AG08395 (cell line): ENCODE results near the gene ARAF.
A peak's percentile ranks its signal among the peaks of the same experiment; 100 is the strongest.

Source experiments
- DNase-seq: peaks from one replicate; pipeline ENCODE4 v3.0.0; 2012; ENCODE audit warnings: mixed read lengths, low spot score

The ARAF gene

GRCh38 chrX:47564438-47565085 lies 3.6 kb downstream of the ARAF start:
- DNase-seq = no peak

DNA sequence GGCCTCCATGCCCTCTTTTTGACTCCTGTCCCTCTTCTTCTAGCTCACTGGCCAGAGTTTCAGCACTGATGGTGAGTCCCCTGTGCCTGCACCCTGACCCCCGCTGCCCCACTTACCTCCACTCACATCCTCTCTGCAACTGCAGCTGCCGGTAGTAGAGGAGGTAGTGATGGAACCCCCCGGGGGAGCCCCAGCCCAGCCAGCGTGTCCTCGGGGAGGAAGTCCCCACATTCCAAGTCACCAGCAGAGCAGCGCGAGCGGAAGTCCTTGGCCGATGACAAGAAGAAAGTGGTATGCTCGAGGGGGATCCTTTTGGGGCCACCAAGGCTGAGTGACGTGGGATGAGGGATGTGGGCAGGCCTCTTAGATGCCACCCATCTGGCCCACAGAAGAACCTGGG lies 5.8 kb downstream of the ARAF start:
- no peak for DNase-seq

DNA sequence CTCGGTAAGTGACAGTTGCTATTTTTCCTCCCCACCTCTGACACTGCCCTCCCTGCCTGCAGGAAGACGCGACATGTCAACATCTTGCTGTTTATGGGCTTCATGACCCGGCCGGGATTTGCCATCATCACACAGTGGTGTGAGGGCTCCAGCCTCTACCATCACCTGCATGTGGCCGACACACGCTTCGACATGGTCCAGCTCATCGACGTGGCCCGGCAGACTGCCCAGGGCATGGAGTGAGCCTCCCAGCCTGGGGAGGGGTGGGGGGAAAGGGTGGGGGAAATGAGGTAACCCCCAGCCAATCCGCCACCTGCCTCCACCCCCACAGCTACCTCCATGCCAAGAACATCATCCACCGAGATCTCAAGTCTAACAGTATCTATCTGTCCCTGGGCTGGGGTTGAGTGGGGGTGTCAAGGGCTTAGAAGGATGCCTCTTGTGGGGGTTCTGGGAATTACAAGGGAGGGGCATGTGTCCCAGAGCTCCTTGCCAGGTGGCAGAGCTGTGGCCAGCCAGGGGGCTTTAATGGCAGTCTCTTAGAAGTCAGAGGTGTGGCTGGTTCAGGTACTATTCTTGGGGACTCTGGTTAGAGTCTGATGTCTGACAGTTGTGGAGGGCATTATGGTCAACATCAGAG lies 7.8 kb downstream of the ARAF start:
- no peak for DNase-seq

- no peak for DNase-seq
Observed at GRCh38 chrX:47570794-47571193, 9.8 kb downstream of the ARAF start.

- no peak for DNase-seq
Observed at GRCh38 chrX:47571215-47571614, 10.2 kb downstream of the ARAF start.

GRCh38 chrX:47571896-47572295 lies 10.9 kb downstream of the ARAF start:
- DNase-seq = no peak

DNA sequence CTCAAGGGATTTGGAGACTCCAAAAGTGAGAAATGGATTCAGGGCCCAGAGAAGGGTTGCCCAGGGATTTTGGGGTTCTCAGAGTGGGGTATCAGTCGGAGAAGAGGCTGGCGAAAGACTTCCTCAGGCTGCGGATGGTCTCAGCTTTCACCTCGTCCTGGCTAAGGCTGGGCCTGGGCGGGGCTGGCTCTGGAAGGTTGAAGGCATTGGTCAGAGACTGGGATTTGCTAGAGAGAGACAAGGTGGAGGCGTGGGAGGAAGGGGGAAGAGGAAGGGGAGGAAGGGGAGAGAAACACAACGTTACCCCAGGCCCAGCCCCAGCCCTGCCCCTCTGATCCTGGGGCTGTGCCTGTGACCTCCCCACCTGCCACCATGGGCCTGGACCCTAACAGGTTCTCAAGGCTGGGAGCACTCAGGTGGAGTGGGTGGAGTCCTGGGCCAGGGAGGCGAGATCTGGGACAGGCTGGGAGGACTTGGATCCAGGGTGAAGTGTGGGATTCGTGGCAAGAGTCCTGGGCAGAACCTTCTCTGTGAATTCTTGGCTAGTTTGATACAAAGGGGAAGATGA lies 11.9 kb downstream of the ARAF start:
- DNase-seq = no peak

GRCh38 chrX:47573341-47574075 lies 12.5 kb downstream of the ARAF start:
- DNase-seq = peak; percentile 25

DNA sequence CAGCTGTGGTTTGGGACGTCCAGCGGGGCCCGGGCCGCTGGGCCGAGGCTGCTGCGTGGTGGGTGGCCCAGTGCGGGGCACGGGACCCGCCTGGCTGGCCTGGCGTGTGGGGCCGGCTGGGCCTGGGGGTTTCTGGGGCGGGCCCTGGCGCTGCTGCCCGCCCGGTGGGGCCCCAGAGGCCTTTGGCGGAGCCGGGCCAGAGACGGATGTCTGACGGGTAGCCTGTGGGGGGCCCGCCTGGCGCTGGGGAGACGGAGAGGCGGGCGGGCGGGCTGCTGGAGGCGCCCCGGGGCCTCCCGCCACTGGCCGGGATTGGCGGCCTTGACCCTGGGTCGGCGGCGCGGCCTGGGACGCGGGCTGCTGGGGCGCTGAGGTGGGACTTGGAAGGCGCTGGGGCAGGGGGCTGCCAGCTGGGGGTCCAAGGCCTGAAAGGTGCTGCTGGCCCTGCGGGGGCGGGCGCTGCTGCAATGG lies 13.1 kb downstream of the ARAF start:
- no peak for DNase-seq

GRCh38 chrX:47574547-47575301 lies 13.7 kb downstream of the ARAF start:
- DNase-seq = no peak

GRCh38 chrX:47576021-47576898 lies 15.3 kb downstream of the ARAF start:
- no peak for DNase-seq

GRCh38 chrX:47577424-47577823 lies 16.4 kb downstream of the ARAF start:
- no peak for DNase-seq

- DNase-seq = no peak
Observed at GRCh38 chrX:47577901-47578300, 16.9 kb downstream of the ARAF start.

GRCh38 chrX:47578692-47579091 lies 17.7 kb downstream of the ARAF start:
- DNase-seq = no peak

GRCh38 chrX:47579537-47579936 lies 18.5 kb downstream of the ARAF start:
- peak; percentile 32 for DNase-seq

GRCh38 chrX:47581731-47582647 lies 21.0 kb downstream of the ARAF start, which contains the start of gene TIMP1:
Gene TIMP1 (plus strand): TSS chrX:47582436. CDS start chrX:47583416, 980 bp downstream.
- peak; percentile 89 for DNase-seq

- DNase-seq = no peak
Observed at GRCh38 chrX:47583240-47583861, 22.3 kb downstream of the ARAF start.

GRCh38 chrX:47584714-47585113 lies 23.7 kb downstream of the ARAF start:
- no peak for DNase-seq

- DNase-seq = no peak
Observed at GRCh38 chrX:47585273-47585672, 24.3 kb downstream of the ARAF start.
